GM21786 (cell line): ENCODE measurements around the gene CNTN5.

ENCODE experiments used
- ATAC-seq: cut with Tn5 transposase; IDR thresholded peaks from one replicate; pipeline ENCODE4 v1.9.1; 2021; ENCODE audit not compliant: unreplicated experiment

CNTN5 gene

GRCh38 chr11:100013011-100013410 is 992.3 kb downstream of the CNTN5 start:
- no peak for ATAC-seq

GRCh38 chr11:100031973-100032372 is 1011.2 kb downstream of the CNTN5 start:
- no peak for ATAC-seq

- ATAC-seq, result no peak
These were observed 1040.3 kb downstream of the CNTN5 start for GRCh38 chr11:100061006-100061405.

GRCh38 chr11:100066399-100066798 is 1045.7 kb downstream of the CNTN5 start:
- no peak for ATAC-seq

- ATAC-seq, result no peak
These were observed 1047.4 kb downstream of the CNTN5 start for GRCh38 chr11:100068116-100068515.

GRCh38 chr11:100072131-100072530 is 1051.4 kb downstream of the CNTN5 start:
- no peak for ATAC-seq

- ATAC-seq, result no peak
These were observed 1059.6 kb downstream of the CNTN5 start for GRCh38 chr11:100080381-100080780.

GRCh38 chr11:100080821-100081220 is 1060.1 kb downstream of the CNTN5 start:
- ATAC-seq, result no peak

- ATAC-seq, result no peak
These were observed 1072.9 kb downstream of the CNTN5 start for GRCh38 chr11:100093698-100094097.

GRCh38 chr11:100094121-100094865 is 1073.5 kb downstream of the CNTN5 start:
- no peak for ATAC-seq

- no peak for ATAC-seq
These were observed 1075.1 kb downstream of the CNTN5 start for GRCh38 chr11:100095809-100096208.

GRCh38 chr11:100098560-100098959 is 1077.8 kb downstream of the CNTN5 start:
- ATAC-seq, result no peak

GRCh38 chr11:100105255-100105981 is 1084.7 kb downstream of the CNTN5 start:
- ATAC-seq, result no peak

- ATAC-seq, result no peak
These were observed 1085.2 kb downstream of the CNTN5 start for GRCh38 chr11:100105982-100106358.

GRCh38 chr11:100119176-100119575 is 1098.4 kb downstream of the CNTN5 start:
- ATAC-seq, result no peak

GRCh38 chr11:100133114-100133513 is 1112.4 kb downstream of the CNTN5 start:
- ATAC-seq, result no peak

- no peak for ATAC-seq
These were observed 1120.5 kb downstream of the CNTN5 start for GRCh38 chr11:100141201-100141600.

GRCh38 chr11:100151944-100152343 is 1131.2 kb downstream of the CNTN5 start:
- no peak for ATAC-seq

GRCh38 chr11:100152766-100153165 is 1132.0 kb downstream of the CNTN5 start:
- no peak for ATAC-seq

- ATAC-seq, result no peak
These were observed 1142.7 kb downstream of the CNTN5 start for GRCh38 chr11:100163471-100163870.

- ATAC-seq, result no peak
These were observed 1154.1 kb downstream of the CNTN5 start for GRCh38 chr11:100174881-100175280.

GRCh38 chr11:100176456-100176855 is 1155.7 kb downstream of the CNTN5 start:
- ATAC-seq, result no peak
